Measurements from ENCODE around the gene ZNF526.

The ZNF526 gene

GRCh38 chr19:42216653-42217519 is 3.2 kb upstream of the ZNF526 start:
- Histone ChIP-seq H3K9ac (ENCODE audit: low read depth, low read length, poor library complexity, severe bottlenecking) (peak overlapping the region; percentile 88), H3K4me1 (ENCODE audit: insufficient read depth, low read length, poor library complexity, severe bottlenecking) (peaks cover 50% of the 10 kb centered on the region), H3K4me3 (ENCODE audit: low read length, poor library complexity, severe bottlenecking) (peak overlapping the region; percentile 96), H3F3A (ENCODE audit: low read depth) (no peaks in the 10 kb centered on the region), H3K4me2 (ENCODE audit: low read depth, low read length, poor library complexity, severe bottlenecking) (peak overlapping the region; percentile 95), H3K36me3 (ENCODE audit: insufficient read depth, low read length) (peaks cover 5% of the 10 kb centered on the region; the same call in 1 of the 2 replicates), H3K9me3 (ENCODE audit: insufficient read depth, low read depth, low read length) (no peaks in the 10 kb centered on the region), H3K79me2 (ENCODE audit: insufficient read depth, low read length) (peaks cover 79% of the 10 kb centered on the region), H4K20me1 (ENCODE audit: insufficient read depth, low read length, poor library complexity, severe bottlenecking) (peaks cover 40% of the 10 kb centered on the region), H3K27me3 (ENCODE audit: insufficient read depth, low read length, poor library complexity, severe bottlenecking) (no peaks in the 10 kb centered on the region), H2AFZ (ENCODE audit: low read length) (peak overlapping the region; percentile 78), H3K9me2 (replicated peaks; ENCODE audit: low read depth, low read length) (no peaks in the 10 kb centered on the region)
- no peak for TF ChIP-seq EZH2phosphoT487 (IDR thresholded peaks at IDR 0.05; ENCODE audit: borderline replicate concordance)
- no peak for TF ChIP-seq CTCF (conservative IDR thresholded peaks at IDR 0.05; ENCODE audit: low read length)

- H3K9ac ChIP-seq (ENCODE audit: low read depth, low read length, poor library complexity, severe bottlenecking) = peak within 1 kb of the TSS; percentile 88
- H3K4me2 ChIP-seq (ENCODE audit: low read depth, low read length, poor library complexity, severe bottlenecking) = peak within 1 kb of the TSS; percentile 95
- H3K79me2 ChIP-seq (ENCODE audit: insufficient read depth, low read length) = peaks cover 78% of the 10 kb centered on the region
- peak within 1 kb of the TSS; percentile 96 for H3K4me3 ChIP-seq (ENCODE audit: low read length, poor library complexity, severe bottlenecking)
- TF ChIP-seq EZH2phosphoT487 (IDR thresholded peaks at IDR 0.05; ENCODE audit: borderline replicate concordance) (no peak), CTCF (conservative IDR thresholded peaks at IDR 0.05; ENCODE audit: low read length) (no peak)
- peak within 1 kb of the TSS; percentile 81 for H2AFZ ChIP-seq (ENCODE audit: low read length)
- peaks cover 5% of the 10 kb centered on the region; the same call in 1 of the 2 replicates for H3K36me3 ChIP-seq (ENCODE audit: insufficient read depth, low read length)
- H3K4me1 ChIP-seq (ENCODE audit: insufficient read depth, low read length, poor library complexity, severe bottlenecking) = peaks cover 49% of the 10 kb centered on the region
- peaks cover 44% of the 10 kb centered on the region for H4K20me1 ChIP-seq (ENCODE audit: insufficient read depth, low read length, poor library complexity, severe bottlenecking)
- no peaks in the 10 kb centered on the region for H3K27me3 ChIP-seq (ENCODE audit: insufficient read depth, low read length, poor library complexity, severe bottlenecking)
- H3K9me2 ChIP-seq (replicated peaks; ENCODE audit: low read depth, low read length) = no peaks in the 10 kb centered on the region
- H3F3A ChIP-seq (ENCODE audit: low read depth) = no peaks in the 10 kb centered on the region
- H3K9me3 ChIP-seq (ENCODE audit: insufficient read depth, low read depth, low read length) = no peaks in the 10 kb centered on the region
Observed at GRCh38 chr19:42217520-42218437, 2.3 kb upstream of the ZNF526 start, which contains the start of gene DEDD2. Gene DEDD2, minus strand, starts transcription at chr19:42217677. Its CDS starts 670 bp downstream, at chr19:42217007.

GRCh38 chr19:42220751-42221097 is 612 bp downstream of the ZNF526 start:
- Histone ChIP-seq H3K27me3 (ENCODE audit: insufficient read depth, low read length, poor library complexity, severe bottlenecking) (no peaks in the 10 kb centered on the region), H3K36me3 (ENCODE audit: insufficient read depth, low read length) (peaks cover 14% of the 10 kb centered on the region; the same call in 1 of the 2 replicates)

More at GRCh38 chr19:42220751-42221097, 612 bp downstream of the ZNF526 start:
- H3F3A ChIP-seq (ENCODE audit: low read depth) = no peaks in the 10 kb centered on the region
- no peaks in the 10 kb centered on the region for H3K9me3 ChIP-seq (ENCODE audit: insufficient read depth, low read depth, low read length)
- peaks cover 53% of the 10 kb centered on the region for H3K79me2 ChIP-seq (ENCODE audit: insufficient read depth, low read length)
- H3K9ac ChIP-seq (ENCODE audit: low read depth, low read length, poor library complexity, severe bottlenecking) = peak overlapping the region; percentile 94
- peak overlapping the region; percentile 100 for H3K4me2 ChIP-seq (ENCODE audit: low read depth, low read length, poor library complexity, severe bottlenecking)
- no peak for TF ChIP-seq EZH2phosphoT487 (IDR thresholded peaks at IDR 0.05; ENCODE audit: borderline replicate concordance)
- TF ChIP-seq CTCF (conservative IDR thresholded peaks at IDR 0.05; ENCODE audit: low read length) = no peak
- H3K4me1 ChIP-seq (ENCODE audit: insufficient read depth, low read length, poor library complexity, severe bottlenecking) = peaks cover 27% of the 10 kb centered on the region
- no peaks in the 10 kb centered on the region for H3K9me2 ChIP-seq (replicated peaks; ENCODE audit: low read depth, low read length)
- H3K4me3 ChIP-seq (ENCODE audit: low read length, poor library complexity, severe bottlenecking) = peak overlapping the region; percentile 92
- H2AFZ ChIP-seq (ENCODE audit: low read length) = peak overlapping the region; percentile 70; the same call in 1 of the 2 replicates
- peaks cover 31% of the 10 kb centered on the region for H4K20me1 ChIP-seq (ENCODE audit: insufficient read depth, low read length, poor library complexity, severe bottlenecking)

All from Loucy (cell line).